GM19328 (cell line): ENCODE results near the gene LRRC26.
A peak's percentile ranks its signal among the peaks of the same experiment; 100 is the strongest.
"Not testable (repeated sequence)": the region's sequence is repeated elsewhere in the genome, so short reads cannot be mapped to it uniquely, and the experiment has no call there.

Experiments
- ATAC-seq: cut with Tn5 transposase; IDR thresholded peaks from one replicate; pipeline ENCODE4 v1.9.1; 2021; ENCODE audit warnings: mild to moderate bottlenecking, moderate library complexity; ENCODE audit not compliant: unreplicated experiment

LRRC26 gene

GRCh38 chr9:137139468-137140150, 30.2 kb downstream of the LRRC26 start:
- ATAC-seq = no peak

DNA sequence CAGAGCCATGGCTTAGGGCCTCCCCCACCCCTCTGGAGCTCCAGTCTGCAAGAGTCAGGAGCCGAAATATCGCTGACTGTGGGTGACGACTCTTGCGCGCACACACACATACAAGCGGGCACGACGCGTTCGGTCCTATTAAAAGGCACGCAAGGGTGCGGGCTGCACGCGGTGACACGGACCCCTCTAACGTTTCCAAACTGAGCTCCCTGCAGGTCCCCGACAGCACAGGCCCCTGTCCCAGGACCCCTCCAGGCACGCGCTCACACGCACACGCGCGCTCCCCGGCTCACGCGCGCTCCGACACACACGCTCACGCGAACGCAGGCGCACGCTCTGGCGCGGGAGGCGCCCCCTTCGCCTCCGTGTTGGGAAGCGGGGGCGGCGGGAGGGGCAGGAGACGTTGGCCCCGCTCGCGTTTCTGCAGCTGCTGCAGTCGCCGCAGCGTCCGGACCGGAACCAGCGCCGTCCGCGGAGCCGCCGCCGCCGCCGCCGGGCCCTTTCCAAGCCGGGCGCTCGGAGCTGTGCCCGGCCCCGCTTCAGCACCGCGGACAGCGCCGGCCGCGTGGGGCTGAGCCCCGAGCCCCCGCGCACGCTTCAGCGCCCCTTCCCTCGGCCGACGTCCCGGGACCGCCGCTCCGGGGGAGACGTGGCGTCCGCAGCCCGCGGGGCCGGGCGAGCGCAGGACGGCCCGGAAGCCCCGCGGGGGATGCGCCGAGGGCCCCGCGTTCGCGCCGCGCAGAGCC, 31.0 kb downstream of the LRRC26 start, which contains the start of gene GRIN1:
GRIN1 (plus strand) TSS at position 433 of the 746 bp plus-strand sequence. CDS start 333 bp downstream, outside the sequence.
- ATAC-seq = no peak

DNA sequence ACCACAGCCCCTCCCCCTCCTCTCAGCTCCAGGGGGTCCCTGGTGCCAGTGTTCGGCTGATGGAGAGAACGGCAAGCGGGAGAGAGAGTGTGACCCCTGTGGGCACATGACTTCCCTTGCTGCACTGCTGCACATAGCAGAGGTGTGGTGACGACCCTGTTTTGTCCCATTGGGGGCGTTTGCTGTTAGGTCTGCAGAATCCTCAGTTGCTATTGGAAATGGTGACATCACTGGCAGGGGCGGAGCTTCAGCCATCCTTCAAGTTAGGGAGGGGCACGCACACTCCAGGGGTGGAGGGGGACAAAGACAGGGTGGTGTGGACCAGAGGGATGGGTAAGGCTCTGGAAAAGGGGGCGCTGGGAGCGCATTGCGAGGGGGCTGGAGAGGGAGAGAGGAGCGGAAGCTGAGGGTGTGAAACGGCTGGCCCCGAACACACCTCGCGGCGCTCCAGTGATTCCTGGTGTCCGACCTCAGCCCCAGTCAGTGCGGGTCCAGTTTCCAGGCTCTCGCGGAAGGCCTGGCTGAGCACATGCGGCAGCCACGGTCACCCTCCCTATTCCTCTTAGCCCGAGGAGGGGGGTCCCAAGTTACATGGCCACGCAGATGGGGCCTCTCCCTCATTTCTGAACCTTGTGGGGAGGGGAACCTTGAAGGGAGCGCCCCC, 31.7 kb downstream of the LRRC26 start:
- no peak for ATAC-seq

GRCh38 chr9:137136881-137137607, 32.8 kb downstream of the LRRC26 start:
- no peak for ATAC-seq

- ATAC-seq = no peak
Observed at GRCh38 chr9:137136261-137136880, 33.5 kb downstream of the LRRC26 start.

DNA sequence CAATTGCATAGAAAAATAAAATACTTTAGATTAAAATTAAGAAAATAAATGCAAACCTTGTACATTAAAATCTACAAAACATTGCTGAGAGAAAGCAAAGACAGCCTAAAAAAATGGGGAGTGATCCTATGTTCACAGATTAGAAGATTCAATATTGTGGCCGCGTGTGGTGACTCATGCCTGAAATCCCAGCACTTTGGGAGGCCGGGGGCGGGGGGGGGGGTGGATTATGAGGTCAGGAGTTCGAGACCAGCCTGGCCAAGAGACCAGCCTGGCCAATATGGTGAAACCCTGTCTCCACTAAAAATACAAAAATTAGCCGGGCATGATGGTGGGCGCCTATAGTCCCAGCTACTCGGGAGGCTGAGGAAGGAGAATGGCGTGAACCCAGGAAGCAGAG, 34.7 kb downstream of the LRRC26 start:
- ATAC-seq = not testable (repeated sequence)

DNA sequence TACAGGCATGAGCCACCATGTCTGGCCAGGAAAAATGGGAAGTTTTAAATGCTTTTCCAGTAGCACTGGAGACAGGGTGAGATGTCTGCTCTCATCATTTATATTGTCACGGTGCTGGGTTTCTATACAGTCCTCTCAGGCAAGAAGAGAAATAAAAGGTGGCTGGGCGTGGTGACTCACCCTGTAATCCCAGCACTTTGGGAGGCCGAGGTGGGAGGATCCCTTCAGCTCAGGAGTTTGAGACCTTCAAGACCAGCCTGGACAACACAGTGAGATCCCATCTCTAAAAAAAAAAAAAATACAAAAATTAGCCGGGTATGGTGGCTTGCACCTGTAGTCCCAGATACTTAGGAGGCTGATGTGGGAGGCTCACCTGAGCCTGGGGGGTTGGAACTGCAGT, 35.7 kb downstream of the LRRC26 start:
- ATAC-seq = no peak

DNA sequence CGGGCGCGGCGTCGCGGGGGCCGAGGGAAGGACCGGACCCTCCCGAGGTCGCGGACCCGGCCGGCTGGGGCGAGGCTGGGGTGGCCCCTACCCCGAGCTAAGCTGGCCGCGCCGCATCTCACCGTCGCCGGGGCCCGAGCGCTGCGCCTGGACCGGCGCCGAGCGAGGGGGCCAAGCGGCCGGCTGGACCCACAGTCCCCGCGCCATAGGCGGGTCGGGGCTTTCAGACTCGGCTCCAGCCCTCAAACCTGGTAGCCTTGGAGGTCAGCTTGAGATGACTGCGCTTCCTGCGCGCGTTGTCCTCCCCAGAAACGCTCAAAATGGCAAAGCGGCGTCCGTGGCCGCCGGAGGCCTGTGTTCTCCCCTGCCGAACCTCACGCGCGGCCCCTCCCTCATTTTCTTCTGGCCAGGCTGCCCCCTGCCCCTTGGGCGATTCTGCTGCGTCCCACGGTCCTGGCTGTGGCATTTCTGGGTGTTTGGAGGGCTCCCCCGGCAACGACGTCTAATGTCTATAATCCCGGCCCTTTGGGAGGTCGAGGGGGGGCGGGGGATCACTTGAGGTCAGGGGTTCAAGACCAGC, 39.6 kb downstream of the LRRC26 start:
- peak; percentile 8 for ATAC-seq

DNA sequence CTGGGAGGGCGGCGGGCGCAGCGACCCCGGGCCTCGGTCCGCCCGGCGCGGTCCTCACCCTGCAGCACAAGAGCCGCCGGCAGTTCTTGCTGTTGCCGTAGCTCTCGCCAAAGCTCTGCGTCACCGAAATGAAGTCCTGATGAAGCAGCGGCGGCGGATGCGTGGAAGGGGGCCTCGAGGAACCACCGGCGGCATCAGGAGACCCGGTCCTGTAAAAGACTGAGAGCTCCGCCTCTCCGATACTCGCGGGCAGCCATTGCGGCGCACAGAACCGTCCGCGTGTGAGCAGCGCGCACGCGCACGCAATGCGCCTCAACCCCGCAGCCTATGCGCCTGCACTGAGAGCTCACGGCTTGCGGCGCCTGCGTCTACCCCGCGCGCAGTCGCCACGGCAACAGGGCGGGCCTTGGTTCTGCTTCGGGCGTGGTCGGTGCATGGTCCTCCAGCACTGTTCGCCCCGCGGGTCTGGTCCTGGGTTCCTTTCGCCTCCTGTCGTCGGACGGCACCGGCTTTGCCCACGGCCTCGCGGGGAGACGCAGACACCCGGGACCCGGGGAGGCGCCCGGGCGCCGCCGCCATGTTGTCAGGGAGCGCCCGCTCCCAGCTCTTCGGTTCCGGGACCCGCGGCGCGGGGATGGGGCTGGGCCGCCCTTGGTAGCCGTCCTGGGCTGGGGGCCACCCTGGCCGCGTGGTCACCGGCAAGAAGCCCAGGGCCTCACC, 40.2 kb downstream of the LRRC26 start:
- peak; percentile 69 for ATAC-seq

- peak; percentile 3 for ATAC-seq
Observed at GRCh38 chr9:137128862-137129455, 40.9 kb downstream of the LRRC26 start.

- ATAC-seq = no peak
Observed at GRCh38 chr9:137128158-137128861, 41.5 kb downstream of the LRRC26 start.

DNA sequence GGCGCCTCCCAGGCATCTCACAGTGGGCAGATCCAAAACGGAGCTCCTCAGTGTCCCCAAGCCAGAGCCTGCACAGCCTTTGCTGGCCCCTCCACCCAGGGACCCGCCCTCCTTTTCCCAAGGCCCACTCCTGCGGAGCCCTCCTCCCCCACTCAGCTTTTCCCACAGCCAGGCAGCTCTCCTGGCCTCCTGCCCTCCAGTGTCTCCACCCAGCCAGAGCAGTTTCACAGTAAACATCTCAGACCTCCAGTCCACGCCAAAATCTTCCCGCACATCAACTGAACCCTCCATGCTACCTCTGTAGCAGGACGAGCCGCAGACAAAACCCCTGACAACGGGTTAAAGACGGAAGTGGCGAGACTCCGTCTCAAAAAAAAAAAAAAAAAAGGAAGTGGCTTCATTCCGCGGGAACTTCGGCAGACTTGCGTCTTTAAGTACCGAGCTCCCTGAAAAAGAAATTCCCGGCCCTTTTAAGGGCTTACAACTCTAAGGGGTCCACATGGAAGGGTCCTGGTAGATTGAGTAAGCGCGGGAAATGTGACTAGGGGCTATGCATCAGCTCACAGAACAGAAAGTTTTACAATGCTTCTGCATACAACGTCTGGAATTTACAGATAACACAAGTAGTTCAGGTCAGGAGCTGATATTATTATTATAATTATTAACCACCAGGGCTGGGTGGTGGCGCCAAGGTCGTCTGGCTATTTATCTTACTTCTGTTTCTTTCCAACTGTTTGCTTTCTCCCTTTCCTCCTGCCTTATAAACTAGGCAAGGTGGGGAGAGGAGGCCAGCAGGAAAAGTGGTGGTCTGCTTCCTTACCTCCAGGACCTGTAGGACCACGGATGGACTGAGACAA, 42.3 kb downstream of the LRRC26 start:
- ATAC-seq = no peak

GRCh38 chr9:137126786-137127185, 43.1 kb downstream of the LRRC26 start:
- ATAC-seq = no peak

GRCh38 chr9:137123952-137124462, 45.8 kb downstream of the LRRC26 start:
- not testable (repeated sequence) for ATAC-seq

- no peak for ATAC-seq
Observed at GRCh38 chr9:137123468-137123837, 46.4 kb downstream of the LRRC26 start.

GRCh38 chr9:137122796-137123467, 46.9 kb downstream of the LRRC26 start:
- ATAC-seq = not testable (repeated sequence)
